Neuronal stem cell (in vitro differentiated cells): Measurements from ENCODE around the gene NSD1.

Experiments used
- DNase-seq: peaks from one replicate; pipeline ENCODE4 v3.0.0-alpha.2; 2013; ENCODE audit warnings: low spot score
- H2AFZ ChIP-seq: one replicate; pipeline ENCODE4 v1.6.1; 2013; ENCODE audit warnings: mild to moderate bottlenecking, low read length, inconsistent platforms
- H2AK5ac ChIP-seq: 2 replicates; pipeline ENCODE4 v1.6.1; 2013; ENCODE audit warnings: low read depth, mild to moderate bottlenecking, inconsistent platforms, low read length, moderate library complexity, mixed read lengths
- H2BK120ac ChIP-seq: 2 replicates; pipeline ENCODE4 v1.6.1; 2013; ENCODE audit warnings: low read depth, mild to moderate bottlenecking, inconsistent platforms, low read length, moderate library complexity, mixed read lengths
- H2BK12ac ChIP-seq: one replicate; pipeline ENCODE4 v1.6.1; 2013; ENCODE audit warnings: low read length, inconsistent platforms
- H2BK15ac ChIP-seq: 2 replicates; pipeline ENCODE4 v1.6.1; 2013; ENCODE audit warnings: mild to moderate bottlenecking, low read length, inconsistent platforms, mixed read lengths
- H2BK5ac ChIP-seq: one replicate; pipeline ENCODE4 v1.6.1; 2013; ENCODE audit warnings: inconsistent platforms, mild to moderate bottlenecking, low read length, moderate library complexity
- H3K14ac ChIP-seq: one replicate; pipeline ENCODE4 v1.6.1; 2013; ENCODE audit warnings: low read length, inconsistent platforms
- H3K18ac ChIP-seq: 2 replicates; pipeline ENCODE4 v1.6.1; 2013; ENCODE audit warnings: low read length, inconsistent platforms
- H3K23ac ChIP-seq: 2 replicates; pipeline ENCODE4 v1.6.1; 2013; ENCODE audit warnings: low read depth, mild to moderate bottlenecking, mixed read lengths, low read length, inconsistent platforms; ENCODE audit not compliant: poor library complexity
- H3K27ac ChIP-seq: replicated peaks from 3 replicates; pipeline ENCODE4 v1.5.1; 2013; ENCODE audit warnings: low read length, inconsistent platforms
- H3K27me3 ChIP-seq, 3 experiments: 2 replicates each; pipeline ENCODE4 v1.6.1; 2013; ENCODE audit warnings: low read length in 3 of 3, mild to moderate bottlenecking in 2 of 3, inconsistent platforms in 1 of 3, low read depth in 1 of 3, mixed read lengths in 1 of 3, moderate library complexity in 1 of 3; ENCODE audit not compliant: control insufficient read depth in 3 of 3, insufficient read depth in 3 of 3
- H3K36me3 ChIP-seq, 2 donors: replicated peaks in 1 of 2; 2 replicates each; pipeline ENCODE4 v1.6.1; 2013; ENCODE audit warnings: low read length in 2 of 2; ENCODE audit not compliant: control insufficient read depth in 2 of 2, insufficient read depth in 2 of 2
- H3K4ac ChIP-seq: 2 replicates; pipeline ENCODE4 v1.6.1; 2013; ENCODE audit warnings: inconsistent platforms, mild to moderate bottlenecking, low read length, moderate library complexity
- H3K4me1 ChIP-seq, 2 donors: 1 replicate in 1 of 2; 2 replicates in 1 of 2; pipeline ENCODE4 v1.6.1; 2013; ENCODE audit warnings: low read length in 2 of 2, low read depth in 1 of 2; ENCODE audit not compliant: control insufficient read depth in 2 of 2, insufficient read depth in 1 of 2
- H3K4me2 ChIP-seq: one replicate; pipeline ENCODE4 v1.6.1; 2013; ENCODE audit warnings: mild to moderate bottlenecking, low read length, inconsistent platforms; ENCODE audit not compliant: insufficient read depth, poor library complexity, severe bottlenecking
- H3K4me3 ChIP-seq, 2 donors: 2 replicates each; pipeline ENCODE4 v1.5.1; 2013; ENCODE audit warnings: low read length in 2 of 2, mild to moderate bottlenecking in 2 of 2, inconsistent platforms in 1 of 2, moderate library complexity in 1 of 2
- H3K79me1 ChIP-seq: one replicate; pipeline ENCODE4 v1.6.1; 2013; ENCODE audit warnings: low read depth, mild to moderate bottlenecking, inconsistent platforms, low read length, moderate library complexity
- H3K9ac ChIP-seq: one replicate; pipeline ENCODE4 v1.6.1; 2013; ENCODE audit warnings: mild to moderate bottlenecking, low read depth, low read length, inconsistent platforms; ENCODE audit not compliant: poor library complexity
- H3K9me3 ChIP-seq, 2 donors: replicated peaks in 1 of 2; 2 replicates each; pipeline versions ENCODE3 to v1.6.1; 2013; ENCODE audit warnings: low read length in 2 of 2, mild to moderate bottlenecking in 2 of 2, inconsistent platforms in 1 of 2, low read depth in 1 of 2, mixed read lengths in 1 of 2, moderate library complexity in 1 of 2; ENCODE audit not compliant: control insufficient read depth in 2 of 2, insufficient read depth in 1 of 2
- H4K8ac ChIP-seq: one replicate; pipeline ENCODE4 v1.6.1; 2013; ENCODE audit warnings: low read depth, mild to moderate bottlenecking, inconsistent platforms, low read length, moderate library complexity
- H4K91ac ChIP-seq: one replicate; pipeline ENCODE4 v1.6.1; 2013; ENCODE audit warnings: low read length, low read depth, mild to moderate bottlenecking, inconsistent platforms; ENCODE audit not compliant: poor library complexity
- WGBS, 2 donors: extraction: QIAGEN DNeasy Blood & Tissue Kit; methylation state at CpG; one replicate each; pipeline ENCODE4 v1.1.7; 2013; ENCODE audit warnings: missing lambda C conversion rate in 2 of 2, mixed read lengths in 1 of 2; ENCODE audit not compliant: insufficient read length in 2 of 2, insufficient replicate concordance in 1 of 2; ENCODE audit errors: extremely low coverage in 2 of 2; 5-methylcytosine and 5-hydroxymethylcytosine counted together

NSD1 gene

DNA sequence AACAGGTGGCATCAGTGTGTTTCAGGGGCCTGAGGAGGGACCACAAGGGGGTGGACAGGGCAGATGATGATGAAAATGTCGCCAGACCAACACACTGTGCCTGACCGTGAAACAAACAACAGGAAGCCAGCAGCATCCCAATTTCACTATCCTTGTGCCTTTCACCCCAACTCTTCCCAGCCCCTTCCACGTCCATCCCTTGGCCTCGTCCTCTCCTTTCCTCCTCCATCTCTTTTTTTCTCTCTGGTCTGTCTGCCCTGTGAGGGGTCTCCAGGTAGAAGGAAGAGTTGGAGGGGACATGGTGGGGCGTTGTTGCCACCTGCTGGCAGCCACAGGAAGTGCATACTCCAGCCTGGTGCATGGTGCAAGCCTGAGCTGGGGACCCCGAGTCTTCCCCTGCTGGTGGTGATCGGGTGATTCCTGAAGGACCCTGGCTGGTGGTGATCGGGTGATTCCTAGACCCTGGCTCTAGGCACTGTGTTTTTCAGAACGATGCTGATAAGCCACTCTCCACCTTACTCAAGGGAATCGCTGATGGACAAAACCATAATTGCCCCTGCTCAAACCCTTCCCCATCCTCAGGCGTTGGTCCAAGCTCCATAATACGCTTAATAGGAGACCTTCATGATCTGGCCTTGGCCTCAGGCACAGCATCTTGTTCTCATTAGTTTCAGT lies 21.7 kb upstream of the NSD1 start:
- peaks cover 0 to 5% of the 10 kb centered on the region in 2 donors for H3K4me1 ChIP-seq
- H2AK5ac ChIP-seq, result peak overlapping the region; percentile 73
- peak overlapping the region; percentile 98 for H2BK15ac ChIP-seq
- no peaks in the 10 kb centered on the region for H3K9me3 ChIP-seq
- H3K14ac ChIP-seq, result no peak overlapping the region
- no peaks in the 10 kb centered on the region for H3K79me1 ChIP-seq
- H2BK12ac ChIP-seq, result no peak overlapping the region
- no peak overlapping the region for H4K8ac ChIP-seq
- H2BK5ac ChIP-seq, result no peak overlapping the region
- H3K27me3 ChIP-seq, result peaks cover 0 to 3% (median 0%) of the 10 kb centered on the region in 3 experiments
- no peak overlapping the region for H3K4me3 ChIP-seq
- no peak overlapping the region for H3K18ac ChIP-seq
- H3K23ac ChIP-seq, result peak overlapping the region; percentile 14
- no peak overlapping the region for H3K4ac ChIP-seq
- peak; percentile 81 for DNase-seq
- H3K9ac ChIP-seq, result peak overlapping the region; percentile 10
- no peak overlapping the region for H3K4me2 ChIP-seq
- peak overlapping the region; percentile 92 for H2BK120ac ChIP-seq
- no CpG with 5 or more reads among the region's 12 CpGs for WGBS, 2 donors
- H4K91ac ChIP-seq, result no peak overlapping the region
- H3K27ac ChIP-seq, result no peak overlapping the region
- H2AFZ ChIP-seq, result no peak overlapping the region
- peaks cover 0 to 2% of the 10 kb centered on the region in 2 donors for H3K36me3 ChIP-seq

DNA sequence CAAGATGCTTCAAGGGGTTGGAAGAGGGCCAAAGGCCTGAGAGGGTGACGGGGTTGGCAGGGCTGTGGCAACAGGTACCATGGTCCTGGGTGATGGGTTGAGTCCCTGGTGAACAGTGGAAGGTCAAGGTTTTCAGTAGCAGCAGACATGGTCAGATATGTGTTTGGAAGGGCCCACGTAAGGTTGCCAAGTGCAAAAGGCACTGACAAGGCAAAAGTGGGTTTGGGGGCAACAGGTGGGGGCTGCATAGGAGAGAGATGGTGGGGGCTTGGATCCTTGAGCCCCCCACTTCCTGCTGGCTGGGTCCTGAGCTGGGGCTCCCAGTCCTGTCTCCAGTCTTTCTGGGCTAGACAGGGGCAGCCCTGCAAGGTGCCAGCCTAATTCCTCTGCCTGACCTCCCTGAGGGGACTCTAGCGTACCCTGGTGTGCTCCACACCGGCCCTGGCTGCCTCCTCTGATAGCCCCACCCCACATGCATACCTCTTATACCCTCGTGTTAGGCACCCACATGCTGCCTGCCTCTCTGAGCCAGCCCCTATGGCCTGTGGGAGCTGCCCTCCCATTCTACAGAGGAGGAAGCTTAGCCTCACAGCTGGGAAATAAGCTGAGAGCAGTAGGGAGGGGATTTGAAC lies 20.9 kb upstream of the NSD1 start:
- Histone ChIP-seq H2BK5ac (peak overlapping the region; percentile 67), H4K91ac (no peak overlapping the region), H3K14ac (peak overlapping the region; percentile 44), H3K27ac (no peak overlapping the region), H3K23ac (peak overlapping the region; percentile 21), H3K4me3 (no peak overlapping the region), H3K4ac (peak overlapping the region; percentile 23), H3K9ac (no peak overlapping the region), H3K4me1 (peaks cover 0 to 5% of the 10 kb centered on the region in 2 donors), H2BK12ac (peak overlapping the region; percentile 63), H4K8ac (no peak overlapping the region), H2BK15ac (peak overlapping the region; percentile 98), H2AK5ac (peak overlapping the region; percentile 87), H3K9me3 (peaks cover 0 to 2% of the 10 kb centered on the region in 2 donors), H3K79me1 (no peaks in the 10 kb centered on the region), H2AFZ (no peak overlapping the region), H2BK120ac (peak overlapping the region; percentile 92), H3K4me2 (no peak overlapping the region), H3K27me3 (peaks cover 0 to 3% (median 0%) of the 10 kb centered on the region in 3 experiments), H3K18ac (no peak overlapping the region), H3K36me3 (peaks cover 0 to 2% of the 10 kb centered on the region in 2 donors)
- DNase-seq, result no peak
- no CpG with 5 or more reads among the region's 5 CpGs for WGBS, 2 donors

DNA sequence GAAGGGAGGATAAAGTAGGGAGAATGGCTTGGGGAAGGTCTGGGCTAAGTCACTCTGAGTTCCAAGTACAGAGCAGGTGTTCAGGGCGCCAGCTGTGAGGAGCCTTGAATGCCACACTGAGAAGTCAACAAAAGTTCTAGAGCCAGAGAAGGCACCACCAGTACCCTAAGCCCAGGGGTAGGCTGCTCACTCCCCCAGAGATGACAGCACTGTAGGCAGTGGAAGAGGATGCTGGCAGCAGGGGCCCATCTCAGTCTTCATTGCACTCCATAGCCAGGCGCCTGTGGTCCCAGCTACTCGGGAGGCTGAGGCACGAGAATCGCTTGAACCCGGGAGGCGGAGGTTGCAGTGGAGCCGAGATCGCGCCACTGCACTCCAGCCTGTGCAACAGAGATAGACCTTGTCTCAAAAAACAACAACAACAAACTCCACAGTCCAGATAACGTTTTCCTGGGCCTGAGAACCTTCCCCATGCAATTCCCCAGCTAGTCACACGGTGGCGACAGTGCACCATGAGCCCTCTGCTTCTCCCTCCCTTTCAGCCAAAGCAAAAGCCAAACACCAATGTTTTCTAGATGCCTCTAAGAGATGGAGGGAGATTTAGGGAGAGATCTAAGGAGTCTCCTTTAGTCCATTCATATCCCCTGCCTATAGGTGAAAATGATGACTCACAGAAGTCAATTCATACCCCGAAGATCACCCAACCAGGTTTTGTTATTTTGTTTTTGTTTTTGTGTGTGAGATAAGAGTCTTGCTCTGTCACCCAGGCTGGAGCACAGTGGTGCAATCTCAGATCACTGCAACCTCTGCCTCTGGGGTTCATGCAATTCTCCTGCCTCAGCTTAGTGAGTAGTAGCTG lies 19.8 kb upstream of the NSD1 start:
- Histone ChIP-seq H2BK12ac (no peak overlapping the region), H3K27me3 (peaks cover 0 to 3% (median 0%) of the 10 kb centered on the region in 3 experiments), H3K79me1 (no peaks in the 10 kb centered on the region), H3K27ac (no peak overlapping the region), H3K4ac (no peak overlapping the region), H3K4me3 (no peak overlapping the region), H2BK15ac (peak overlapping the region; percentile 54), H4K8ac (no peak overlapping the region), H2BK5ac (no peak overlapping the region), H2AK5ac (no peak overlapping the region), H3K18ac (no peak overlapping the region), H3K23ac (no peak overlapping the region), H3K4me2 (no peak overlapping the region), H2BK120ac (no peak overlapping the region), H2AFZ (peak overlapping the region; percentile 64), H3K14ac (no peak overlapping the region), H3K9me3 (peaks cover 0 to 2% of the 10 kb centered on the region in 2 donors), H3K36me3 (peaks cover 0 to 2% of the 10 kb centered on the region in 2 donors), H3K4me1 (peaks cover 0 to 5% of the 10 kb centered on the region in 2 donors), H4K91ac (no peak overlapping the region), H3K9ac (no peak overlapping the region)
- peak; percentile 78 for DNase-seq
- no CpG with 5 or more reads among the region's 14 CpGs for WGBS, 2 donors
